ENCODE results near the gene BIRC2.
A peak's percentile ranks its signal among the peaks of the same experiment; 100 is the strongest.

Gene BIRC2

DNA sequence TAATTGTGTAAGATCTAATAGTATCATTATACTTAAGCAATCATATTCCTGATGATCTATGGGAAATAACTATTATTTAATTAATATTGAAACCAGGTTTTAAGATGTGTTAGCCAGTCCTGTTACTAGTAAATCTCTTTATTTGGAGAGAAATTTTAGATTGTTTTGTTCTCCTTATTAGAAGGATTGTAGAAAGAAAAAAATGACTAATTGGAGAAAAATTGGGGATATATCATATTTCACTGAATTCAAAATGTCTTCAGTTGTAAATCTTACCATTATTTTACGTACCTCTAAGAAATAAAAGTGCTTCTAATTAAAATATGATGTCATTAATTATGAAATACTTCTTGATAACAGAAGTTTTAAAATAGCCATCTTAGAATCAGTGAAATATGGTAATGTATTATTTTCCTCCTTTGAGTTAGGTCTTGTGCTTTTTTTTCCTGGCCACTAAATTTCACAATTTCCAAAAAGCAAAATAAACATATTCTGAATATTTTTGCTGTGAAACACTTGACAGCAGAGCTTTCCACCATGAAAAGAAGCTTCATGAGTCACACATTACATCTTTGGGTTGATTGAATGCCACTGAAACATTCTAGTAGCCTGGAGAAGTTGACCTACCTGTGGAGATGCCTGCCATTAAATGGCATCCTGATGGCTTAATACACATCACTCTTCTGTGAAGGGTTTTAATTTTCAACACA is 23.3 kb upstream of the BIRC2 start:
- no peak overlapping the region for H2AK5ac ChIP-seq (ENCODE audit: low read length)
- no peak overlapping the region for H2BK120ac ChIP-seq (ENCODE audit: insufficient read depth, low read length, poor library complexity)
- no peaks in the 10 kb centered on the region for H3K4me1 ChIP-seq (ENCODE audit: control insufficient read depth in 1 of 2, insufficient read depth in 2 of 2, low read length in 2 of 2)
- no peak overlapping the region for H3K23ac ChIP-seq (ENCODE audit: low read length)
- no peak overlapping the region for H3K14ac ChIP-seq (ENCODE audit: low read length)
- H2BK5ac ChIP-seq (ENCODE audit: low read depth, low read length, poor library complexity): no peak overlapping the region
- H3K18ac ChIP-seq (ENCODE audit: low read length): no peak overlapping the region
- H3K36me3 ChIP-seq (ENCODE audit: control insufficient read depth in 1 of 2, insufficient read depth in 2 of 2, low read length in 2 of 2): no peaks in the 10 kb centered on the region
- H3K4me2 ChIP-seq (ENCODE audit: low read length): no peak overlapping the region
- DNase-seq: peak; percentile 20 to 75
- H3K4ac ChIP-seq (ENCODE audit: low read depth, low read length): no peak overlapping the region
- H2AFZ ChIP-seq (ENCODE audit: insufficient read depth, low read length, poor library complexity): no peak overlapping the region
- H2BK12ac ChIP-seq (ENCODE audit: low read length): no peak overlapping the region
- H3K79me2 ChIP-seq (ENCODE audit: control insufficient read depth, insufficient read depth, low read length, poor library complexity): no peaks in the 10 kb centered on the region
- no peak overlapping the region for H4K91ac ChIP-seq (ENCODE audit: low read depth, low read length)
- H3K27me3 ChIP-seq (ENCODE audit: insufficient read depth, low read length): no peaks in the 10 kb centered on the region
- no peak overlapping the region for H3K4me3 ChIP-seq (ENCODE audit: low read depth, low read length)
- H3K27ac ChIP-seq (ENCODE audit: low read depth, low read length): no peak overlapping the region
- H3K79me1 ChIP-seq (ENCODE audit: low read length): no peaks in the 10 kb centered on the region
- H3K9me3 ChIP-seq (ENCODE audit: insufficient read depth, low read depth, low read length): no peaks in the 10 kb centered on the region
- no peak overlapping the region for H4K12ac ChIP-seq (ENCODE audit: low read depth, low read length)
- no CpG with 5 or more reads among the region's 1 CpG for WGBS (ENCODE audit: extremely low coverage, insufficient coverage, insufficient read length)
- no peak overlapping the region for H4K8ac ChIP-seq (ENCODE audit: low read depth, low read length)
- no peak overlapping the region for H3K9ac ChIP-seq (ENCODE audit: low read length)

GRCh38 chr11:102325088-102325487 is 21.9 kb upstream of the BIRC2 start:
- Histone ChIP-seq H3K27me3 (ENCODE audit: insufficient read depth, low read length) (no peaks in the 10 kb centered on the region), H3K4me3 (ENCODE audit: low read depth, low read length) (no peak overlapping the region), H4K12ac (ENCODE audit: low read depth, low read length) (no peak overlapping the region), H2AK5ac (ENCODE audit: low read length) (no peak overlapping the region), H4K91ac (ENCODE audit: low read depth, low read length) (no peak overlapping the region), H3K18ac (ENCODE audit: low read length) (no peak overlapping the region), H3K9ac (ENCODE audit: low read length) (no peak overlapping the region), H3K79me2 (ENCODE audit: control insufficient read depth, insufficient read depth, low read length, poor library complexity) (no peaks in the 10 kb centered on the region), H3K4me1 (ENCODE audit: control insufficient read depth in 1 of 2, insufficient read depth in 2 of 2, low read length in 2 of 2) (no peaks in the 10 kb centered on the region), H2BK12ac (ENCODE audit: low read length) (no peak overlapping the region), H3K4me2 (ENCODE audit: low read length) (no peak overlapping the region), H3K27ac (ENCODE audit: low read depth, low read length) (no peak overlapping the region), H3K14ac (ENCODE audit: low read length) (no peak overlapping the region), H3K4ac (ENCODE audit: low read depth, low read length) (no peak overlapping the region), H3K79me1 (ENCODE audit: low read length) (no peaks in the 10 kb centered on the region), H4K8ac (ENCODE audit: low read depth, low read length) (no peak overlapping the region), H2AFZ (ENCODE audit: insufficient read depth, low read length, poor library complexity) (no peak overlapping the region), H3K9me3 (ENCODE audit: insufficient read depth, low read depth, low read length) (no peaks in the 10 kb centered on the region), H2BK5ac (ENCODE audit: low read depth, low read length, poor library complexity) (no peak overlapping the region), H3K23ac (ENCODE audit: low read length) (no peak overlapping the region), H3K36me3 (ENCODE audit: control insufficient read depth in 1 of 2, insufficient read depth in 2 of 2, low read length in 2 of 2) (no peaks in the 10 kb centered on the region), H2BK120ac (ENCODE audit: insufficient read depth, low read length, poor library complexity) (no peak overlapping the region)
- no CpG with 5 or more reads among the region's 3 CpGs for WGBS (ENCODE audit: extremely low coverage, insufficient coverage, insufficient read length)
- no peak for DNase-seq

GRCh38 chr11:102328748-102329147 is 18.3 kb upstream of the BIRC2 start:
- H3K4me1 ChIP-seq (ENCODE audit: control insufficient read depth in 1 of 2, insufficient read depth in 2 of 2, low read length in 2 of 2): no peaks in the 10 kb centered on the region
- H3K36me3 ChIP-seq (ENCODE audit: control insufficient read depth in 1 of 2, insufficient read depth in 2 of 2, low read length in 2 of 2): no peaks in the 10 kb centered on the region
- H2BK12ac ChIP-seq (ENCODE audit: low read length): no peak overlapping the region
- no peaks in the 10 kb centered on the region for H3K27me3 ChIP-seq (ENCODE audit: insufficient read depth, low read length)
- H3K27ac ChIP-seq (ENCODE audit: low read depth, low read length): no peak overlapping the region
- WGBS (ENCODE audit: extremely low coverage, insufficient coverage, insufficient read length): no CpG with 5 or more reads among the region's 1 CpG
- H3K4me2 ChIP-seq (ENCODE audit: low read length): no peak overlapping the region
- H3K4ac ChIP-seq (ENCODE audit: low read depth, low read length): no peak overlapping the region
- DNase-seq: no peak
- no peaks in the 10 kb centered on the region for H3K79me1 ChIP-seq (ENCODE audit: low read length)
- H3K14ac ChIP-seq (ENCODE audit: low read length): no peak overlapping the region
- H3K79me2 ChIP-seq (ENCODE audit: control insufficient read depth, insufficient read depth, low read length, poor library complexity): no peaks in the 10 kb centered on the region
- H3K4me3 ChIP-seq (ENCODE audit: low read depth, low read length): no peak overlapping the region
- H2AK5ac ChIP-seq (ENCODE audit: low read length): no peak overlapping the region
- H3K18ac ChIP-seq (ENCODE audit: low read length): no peak overlapping the region
- H4K91ac ChIP-seq (ENCODE audit: low read depth, low read length): no peak overlapping the region
- H2AFZ ChIP-seq (ENCODE audit: insufficient read depth, low read length, poor library complexity): no peak overlapping the region
- no peaks in the 10 kb centered on the region for H3K9me3 ChIP-seq (ENCODE audit: insufficient read depth, low read depth, low read length)
- H3K23ac ChIP-seq (ENCODE audit: low read length): no peak overlapping the region
- H4K12ac ChIP-seq (ENCODE audit: low read depth, low read length): no peak overlapping the region
- H2BK5ac ChIP-seq (ENCODE audit: low read depth, low read length, poor library complexity): no peak overlapping the region
- H3K9ac ChIP-seq (ENCODE audit: low read length): no peak overlapping the region
- H4K8ac ChIP-seq (ENCODE audit: low read depth, low read length): no peak overlapping the region
- no peak overlapping the region for H2BK120ac ChIP-seq (ENCODE audit: insufficient read depth, low read length, poor library complexity)

GRCh38 chr11:102330231-102330630 is 16.8 kb upstream of the BIRC2 start:
- H3K18ac ChIP-seq (ENCODE audit: low read length): no peak overlapping the region
- H2AFZ ChIP-seq (ENCODE audit: insufficient read depth, low read length, poor library complexity): no peak overlapping the region
- H4K8ac ChIP-seq (ENCODE audit: low read depth, low read length): no peak overlapping the region
- no peaks in the 10 kb centered on the region for H3K4me1 ChIP-seq (ENCODE audit: control insufficient read depth in 1 of 2, insufficient read depth in 2 of 2, low read length in 2 of 2)
- H3K9me3 ChIP-seq (ENCODE audit: insufficient read depth, low read depth, low read length): no peaks in the 10 kb centered on the region
- no peak overlapping the region for H2BK5ac ChIP-seq (ENCODE audit: low read depth, low read length, poor library complexity)
- H3K4me2 ChIP-seq (ENCODE audit: low read length): no peak overlapping the region
- no peak overlapping the region for H3K4me3 ChIP-seq (ENCODE audit: low read depth, low read length)
- no peak overlapping the region for H3K4ac ChIP-seq (ENCODE audit: low read depth, low read length)
- no peak overlapping the region for H2AK5ac ChIP-seq (ENCODE audit: low read length)
- H3K9ac ChIP-seq (ENCODE audit: low read length): no peak overlapping the region
- H4K91ac ChIP-seq (ENCODE audit: low read depth, low read length): no peak overlapping the region
- H3K27me3 ChIP-seq (ENCODE audit: insufficient read depth, low read length): no peaks in the 10 kb centered on the region
- H2BK12ac ChIP-seq (ENCODE audit: low read length): no peak overlapping the region
- H3K23ac ChIP-seq (ENCODE audit: low read length): no peak overlapping the region
- no peak for DNase-seq
- no peak overlapping the region for H4K12ac ChIP-seq (ENCODE audit: low read depth, low read length)
- no peak overlapping the region for H3K27ac ChIP-seq (ENCODE audit: low read depth, low read length)
- H3K79me1 ChIP-seq (ENCODE audit: low read length): no peaks in the 10 kb centered on the region
- no peak overlapping the region for H3K14ac ChIP-seq (ENCODE audit: low read length)
- H3K36me3 ChIP-seq (ENCODE audit: control insufficient read depth in 1 of 2, insufficient read depth in 2 of 2, low read length in 2 of 2): no peaks in the 10 kb centered on the region
- no peaks in the 10 kb centered on the region for H3K79me2 ChIP-seq (ENCODE audit: control insufficient read depth, insufficient read depth, low read length, poor library complexity)
- no peak overlapping the region for H2BK120ac ChIP-seq (ENCODE audit: insufficient read depth, low read length, poor library complexity)

Measured in trophoblast cell (in vitro differentiated cells and primary cell).